Activated T-helper 1 cell treated with anti-CD3 and anti-CD28 coated beads, Interleukin-12 subunit alpha, Interleukin-12 subunit beta, Interleukin-2, Interleukin-4 antibody, amounts not matched to agents 30 ng/mL and 10 ng/mL and 1 ng/mL, durations not matched to agents 14 hours and 24 hours and 36 hours (primary cell): Measurements from ENCODE around the gene RNFT2. TPM values are rescaled to one million over a fixed set of nuclear protein-coding genes. Genes with fewer than 3 reads are reported as not detected.
A peak's percentile ranks its signal among the peaks of the same experiment; 100 is the strongest.

Experiments used
- DNase-seq: peaks from one replicate; pipeline ENCODE4 v3.0.0; 2021; ENCODE audit warnings: low spot score
- H3K27ac Mint-ChIP-seq: one replicate; pipeline ENCODE4 v1.8.0; 2021; ENCODE audit warnings: mild to moderate bottlenecking, mixed read lengths
- H3K27me3 Mint-ChIP-seq: one replicate; pipeline ENCODE4 v1.8.0; 2022; ENCODE audit warnings: mild to moderate bottlenecking, moderate library complexity, mixed read lengths; ENCODE audit not compliant: insufficient read depth
- H3K36me3 Mint-ChIP-seq: one replicate; pipeline ENCODE4 v1.8.0; 2021; ENCODE audit warnings: low read depth, mixed read lengths
- H3K4me1 Mint-ChIP-seq: one replicate; pipeline ENCODE4 v1.8.0; 2021; ENCODE audit warnings: low read depth, mixed read lengths
- H3K4me3 Mint-ChIP-seq: one replicate; pipeline ENCODE4 v1.8.0; 2021; ENCODE audit warnings: mild to moderate bottlenecking, moderate library complexity, mixed read lengths
- H3K9me3 Mint-ChIP-seq: one replicate; pipeline ENCODE4 v1.8.0; 2021; ENCODE audit warnings: mixed read lengths
- intact Hi-C: fragments of 100-400 bp; cut with micrococcal nuclease; formaldehyde crosslinking; loops from one replicate; pipeline ENCODE4 v1.15.1; 2024
- total RNA-seq: library from RNA; stranded (reverse); gene quantifications from 2 replicates; pipeline ENCODE4 v1.2.3, GENCODE V29; 2022

Gene RNFT2
- total RNA-seq, 1 donor from 2014 or later: 8.0 TPM

GRCh38 chr12:116717466-116718437, 20.4 kb upstream of the RNFT2 start:
- no peaks in the 10 kb centered on the region for H3K9me3 Mint-ChIP-seq
- H3K36me3 Mint-ChIP-seq: peaks cover 32% of the 10 kb centered on the region
- peaks cover 7% of the 10 kb centered on the region for H3K4me1 Mint-ChIP-seq
- no peak overlapping the region for H3K27ac Mint-ChIP-seq
- intact Hi-C loops: no loop called here
- no peak overlapping the region for H3K4me3 Mint-ChIP-seq
- H3K27me3 Mint-ChIP-seq: no peaks in the 10 kb centered on the region
- DNase-seq: no peak

GRCh38 chr12:116718655-116719454, 19.3 kb upstream of the RNFT2 start:
- Mint-ChIP-seq H3K4me1 (peaks cover 10% of the 10 kb centered on the region), H3K36me3 (peaks cover 34% of the 10 kb centered on the region), H3K27me3 (no peaks in the 10 kb centered on the region), H3K9me3 (no peaks in the 10 kb centered on the region), H3K4me3 (no peak overlapping the region), H3K27ac (no peak overlapping the region)
- intact Hi-C loops: no loop called here
- no peak for DNase-seq

- Mint-ChIP-seq H3K9me3 (no peaks in the 10 kb centered on the region), H3K4me1 (peaks cover 10% of the 10 kb centered on the region), H3K36me3 (peaks cover 34% of the 10 kb centered on the region), H3K27me3 (no peaks in the 10 kb centered on the region), H3K27ac (no peak overlapping the region), H3K4me3 (no peak overlapping the region)
- intact Hi-C loops: no loop called here
- no peak for DNase-seq
These were observed 18.2 kb upstream of the RNFT2 start for GRCh38 chr12:116719731-116720528.

GRCh38 chr12:116722245-116722644, 15.9 kb upstream of the RNFT2 start:
- Mint-ChIP-seq H3K27me3 (no peaks in the 10 kb centered on the region), H3K27ac (no peak overlapping the region), H3K4me3 (no peak overlapping the region), H3K4me1 (peaks cover 10% of the 10 kb centered on the region), H3K9me3 (no peaks in the 10 kb centered on the region), H3K36me3 (peaks cover 23% of the 10 kb centered on the region)
- intact Hi-C loops: no loop called here
- no peak for DNase-seq

- no peak overlapping the region for H3K4me3 Mint-ChIP-seq
- H3K36me3 Mint-ChIP-seq: peaks cover 15% of the 10 kb centered on the region
- intact Hi-C loops: no loop called here
- DNase-seq: no peak
- no peaks in the 10 kb centered on the region for H3K27me3 Mint-ChIP-seq
- no peaks in the 10 kb centered on the region for H3K9me3 Mint-ChIP-seq
- peaks cover 10% of the 10 kb centered on the region for H3K4me1 Mint-ChIP-seq
- H3K27ac Mint-ChIP-seq: no peak overlapping the region
These were observed 11.4 kb upstream of the RNFT2 start for GRCh38 chr12:116726694-116727093.

GRCh38 chr12:116727261-116727660, 10.9 kb upstream of the RNFT2 start:
- peaks cover 13% of the 10 kb centered on the region for H3K36me3 Mint-ChIP-seq
- no peak overlapping the region for H3K4me3 Mint-ChIP-seq
- H3K27ac Mint-ChIP-seq: no peak overlapping the region
- H3K27me3 Mint-ChIP-seq: no peaks in the 10 kb centered on the region
- H3K9me3 Mint-ChIP-seq: no peaks in the 10 kb centered on the region
- DNase-seq: no peak
- intact Hi-C loops: no loop called here
- H3K4me1 Mint-ChIP-seq: peaks cover 8% of the 10 kb centered on the region

- Mint-ChIP-seq H3K9me3 (no peaks in the 10 kb centered on the region), H3K27me3 (no peaks in the 10 kb centered on the region), H3K4me1 (peaks cover 2% of the 10 kb centered on the region), H3K4me3 (no peak overlapping the region), H3K36me3 (peaks cover 9% of the 10 kb centered on the region), H3K27ac (no peak overlapping the region)
- DNase-seq: no peak
- intact Hi-C loops: no loop called here
These were observed 10.2 kb upstream of the RNFT2 start for GRCh38 chr12:116727891-116728290.

GRCh38 chr12:116731801-116732200, 6.3 kb upstream of the RNFT2 start:
- intact Hi-C loops: no loop called here
- Mint-ChIP-seq H3K4me3 (no peak overlapping the region), H3K4me1 (peaks cover 7% of the 10 kb centered on the region), H3K27me3 (no peaks in the 10 kb centered on the region), H3K36me3 (peaks cover 23% of the 10 kb centered on the region), H3K9me3 (no peaks in the 10 kb centered on the region), H3K27ac (no peak overlapping the region)
- no peak for DNase-seq

GRCh38 chr12:116734156-116734768, 3.9 kb upstream of the RNFT2 start:
- Mint-ChIP-seq H3K4me3 (no peak overlapping the region), H3K27ac (no peak overlapping the region), H3K4me1 (peaks cover 13% of the 10 kb centered on the region), H3K36me3 (peaks cover 20% of the 10 kb centered on the region), H3K9me3 (no peaks in the 10 kb centered on the region), H3K27me3 (no peaks in the 10 kb centered on the region)
- intact Hi-C loops: no loop called here
- DNase-seq: no peak

GRCh38 chr12:116735084-116735483, 3.0 kb upstream of the RNFT2 start:
- Mint-ChIP-seq H3K27me3 (no peaks in the 10 kb centered on the region), H3K4me1 (peaks cover 13% of the 10 kb centered on the region), H3K4me3 (peak overlapping the region; percentile 8), H3K36me3 (peaks cover 17% of the 10 kb centered on the region), H3K9me3 (no peaks in the 10 kb centered on the region), H3K27ac (no peak overlapping the region)
- intact Hi-C loops: loop anchor here (5.0 kb wide), 2 partner anchors 203 to 458 kb away; partner anchors contain the start of gene MED13L
- DNase-seq: no peak

GRCh38 chr12:116735951-116736599, 2.0 kb upstream of the RNFT2 start:
- DNase-seq: no peak
- peaks cover 13% of the 10 kb centered on the region for H3K4me1 Mint-ChIP-seq
- intact Hi-C loops: loop anchor here (5.0 kb wide), 2 partner anchors 204 to 459 kb away; partner anchors contain the start of gene MED13L
- H3K27me3 Mint-ChIP-seq: no peaks in the 10 kb centered on the region
- H3K27ac Mint-ChIP-seq: no peak overlapping the region
- no peaks in the 10 kb centered on the region for H3K9me3 Mint-ChIP-seq
- peak overlapping the region; percentile 85 for H3K4me3 Mint-ChIP-seq
- H3K36me3 Mint-ChIP-seq: peaks cover 17% of the 10 kb centered on the region
